ENCODE results near the gene C1orf167.

The C1orf167 gene

DNA sequence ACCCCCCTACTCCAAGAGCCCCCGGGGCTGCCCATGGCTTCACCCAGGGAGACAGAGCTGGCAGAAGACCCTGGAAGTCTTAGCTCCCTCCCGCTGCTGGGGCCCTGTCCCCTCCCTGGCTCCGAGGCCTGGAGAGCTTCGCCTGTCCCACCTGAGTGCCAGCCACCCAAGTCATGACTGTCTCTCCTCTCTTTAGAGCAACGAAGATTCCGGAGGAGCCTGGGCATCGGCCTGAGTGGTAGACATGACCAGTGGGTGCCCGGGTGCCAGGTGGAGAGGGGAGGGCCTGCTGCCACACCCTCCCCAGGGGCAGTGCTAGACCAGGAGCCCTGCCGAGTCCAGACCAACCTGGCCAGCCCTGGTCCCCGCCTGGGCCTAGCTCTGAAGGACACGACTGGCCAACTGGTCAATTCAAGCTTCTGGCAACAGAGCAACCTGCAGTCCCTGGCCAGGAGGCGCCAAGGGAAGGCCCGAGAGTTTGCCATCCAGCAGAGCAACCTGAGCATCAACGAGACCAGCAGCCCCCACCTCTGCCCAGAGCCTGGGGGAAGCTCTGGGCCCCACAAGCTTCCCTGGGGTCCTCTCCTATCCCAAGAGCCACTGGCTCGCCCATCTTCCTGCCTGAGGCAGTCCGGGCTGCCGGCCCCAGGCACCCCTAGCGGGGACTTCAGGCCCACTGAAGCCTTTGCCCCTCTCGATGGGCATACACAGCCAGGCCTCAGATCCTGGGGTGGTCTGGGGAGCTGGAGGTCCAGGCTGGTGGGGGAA, 3.9 kb downstream of the C1orf167 start:
- TF ChIP-seq, protein P1, sequence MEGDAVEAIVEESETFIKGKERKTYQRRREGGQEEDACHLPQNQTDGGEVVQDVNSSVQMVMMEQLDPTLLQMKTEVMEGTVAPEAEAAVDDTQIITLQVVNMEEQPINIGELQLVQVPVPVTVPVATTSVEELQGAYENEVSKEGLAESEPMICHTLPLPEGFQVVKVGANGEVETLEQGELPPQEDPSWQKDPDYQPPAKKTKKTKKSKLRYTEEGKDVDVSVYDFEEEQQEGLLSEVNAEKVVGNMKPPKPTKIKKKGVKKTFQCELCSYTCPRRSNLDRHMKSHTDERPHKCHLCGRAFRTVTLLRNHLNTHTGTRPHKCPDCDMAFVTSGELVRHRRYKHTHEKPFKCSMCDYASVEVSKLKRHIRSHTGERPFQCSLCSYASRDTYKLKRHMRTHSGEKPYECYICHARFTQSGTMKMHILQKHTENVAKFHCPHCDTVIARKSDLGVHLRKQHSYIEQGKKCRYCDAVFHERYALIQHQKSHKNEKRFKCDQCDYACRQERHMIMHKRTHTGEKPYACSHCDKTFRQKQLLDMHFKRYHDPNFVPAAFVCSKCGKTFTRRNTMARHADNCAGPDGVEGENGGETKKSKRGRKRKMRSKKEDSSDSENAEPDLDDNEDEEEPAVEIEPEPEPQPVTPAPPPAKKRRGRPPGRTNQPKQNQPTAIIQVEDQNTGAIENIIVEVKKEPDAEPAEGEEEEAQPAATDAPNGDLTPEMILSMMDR (conservative IDR thresholded peaks at IDR 0.05; ENCODE audit: low read depth, low read length): no peak
- H2AFZ ChIP-seq (ENCODE audit: low read depth): no peak overlapping the region
- peaks cover 68% of the 10 kb centered on the region for H3K27me3 ChIP-seq (ENCODE audit: insufficient read depth, low read depth)
- H3K4me1 ChIP-seq (ENCODE audit: low read depth, poor library complexity, severe bottlenecking): no peaks in the 10 kb centered on the region
- H3K27ac ChIP-seq: no peak overlapping the region
- H4K20me1 ChIP-seq (ENCODE audit: insufficient read depth): no peaks in the 10 kb centered on the region
- no peaks in the 10 kb centered on the region for H3K36me3 ChIP-seq (ENCODE audit: insufficient read depth)
- no peak overlapping the region for H3K9ac ChIP-seq
- no peak overlapping the region for H3K4me2 ChIP-seq
- H3K4me3 ChIP-seq (IDR thresholded peaks at IDR 0.05; ENCODE audit: insufficient read depth, low read depth, low read length): no peak overlapping the region
- H3K79me2 ChIP-seq (ENCODE audit: insufficient read depth, low read depth): no peaks in the 10 kb centered on the region

DNA sequence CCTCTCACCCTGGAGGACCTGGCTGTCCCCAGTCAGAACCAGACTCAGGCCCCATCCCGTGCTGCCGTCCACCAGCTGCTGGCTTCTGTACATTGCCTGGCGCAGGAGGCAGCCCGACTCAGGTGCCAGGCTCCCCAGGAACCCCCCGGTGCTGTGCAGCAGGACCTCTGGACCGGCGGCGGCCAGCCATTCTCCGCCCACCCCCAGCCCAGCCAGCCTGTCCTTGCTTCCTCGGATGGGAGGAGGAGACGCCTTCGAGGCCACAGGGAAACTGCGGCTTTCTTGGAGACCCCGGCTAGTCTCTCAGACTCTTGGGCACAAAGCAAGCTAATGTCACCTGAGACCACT, 4.4 kb downstream of the C1orf167 start:
- no peak overlapping the region for H3K9ac ChIP-seq
- H3K4me3 ChIP-seq (IDR thresholded peaks at IDR 0.05; ENCODE audit: insufficient read depth, low read depth, low read length): no peak overlapping the region
- H3K79me2 ChIP-seq (ENCODE audit: insufficient read depth, low read depth): no peaks in the 10 kb centered on the region
- TF ChIP-seq, protein P1 (conservative IDR thresholded peaks at IDR 0.05; ENCODE audit: low read depth, low read length): no peak
- H2AFZ ChIP-seq (ENCODE audit: low read depth): no peak overlapping the region
- H3K36me3 ChIP-seq (ENCODE audit: insufficient read depth): no peaks in the 10 kb centered on the region
- peaks cover 66% of the 10 kb centered on the region for H3K27me3 ChIP-seq (ENCODE audit: insufficient read depth, low read depth)
- no peaks in the 10 kb centered on the region for H4K20me1 ChIP-seq (ENCODE audit: insufficient read depth)
- no peaks in the 10 kb centered on the region for H3K4me1 ChIP-seq (ENCODE audit: low read depth, poor library complexity, severe bottlenecking)
- no peak overlapping the region for H3K27ac ChIP-seq
- H3K4me2 ChIP-seq: no peak overlapping the region

DNA sequence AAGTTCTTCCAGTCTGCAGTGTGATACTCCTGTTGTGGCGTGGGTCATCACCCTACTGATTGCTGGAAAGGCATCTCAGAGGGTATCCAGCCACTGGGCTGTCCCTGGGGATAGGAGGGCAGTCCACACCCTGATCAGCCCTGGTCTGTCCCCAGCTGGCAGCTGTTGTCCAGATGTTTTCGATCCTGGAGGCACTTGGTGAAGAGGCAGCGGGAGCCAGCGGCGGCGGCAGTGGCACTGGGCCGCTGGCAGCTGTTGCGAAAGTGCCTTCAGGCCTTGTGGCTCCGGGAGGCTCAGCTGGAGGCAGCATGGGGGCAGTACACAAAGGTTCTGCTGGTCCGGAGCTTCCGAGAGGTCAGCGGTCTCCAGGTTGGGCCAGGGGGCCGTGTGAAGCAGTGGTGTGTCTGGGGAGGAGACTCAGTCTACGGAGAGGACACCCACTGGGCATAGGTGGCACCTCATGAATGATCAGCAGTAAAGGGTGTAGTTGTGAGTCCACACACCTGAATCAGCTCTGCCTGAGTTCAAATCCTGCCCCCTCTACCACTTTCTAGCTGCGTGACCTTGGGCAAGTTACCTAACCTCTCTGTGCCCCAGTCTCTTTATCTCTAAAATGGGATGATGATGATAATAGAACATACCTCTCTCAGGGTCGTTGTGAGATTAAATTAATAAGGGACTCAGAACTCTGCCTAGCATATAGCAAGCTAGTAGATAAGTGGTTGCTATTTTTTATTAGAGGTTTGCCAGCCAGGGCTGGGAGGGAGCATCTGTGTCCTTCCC, 6.1 kb downstream of the C1orf167 start:
- no peaks in the 10 kb centered on the region for H3K79me2 ChIP-seq (ENCODE audit: insufficient read depth, low read depth)
- no peaks in the 10 kb centered on the region for H3K4me1 ChIP-seq (ENCODE audit: low read depth, poor library complexity, severe bottlenecking)
- no peaks in the 10 kb centered on the region for H4K20me1 ChIP-seq (ENCODE audit: insufficient read depth)
- H3K4me2 ChIP-seq: no peak overlapping the region
- TF ChIP-seq, protein P1 (conservative IDR thresholded peaks at IDR 0.05; ENCODE audit: low read depth, low read length): no peak
- H2AFZ ChIP-seq (ENCODE audit: low read depth): no peak overlapping the region
- no peak overlapping the region for H3K27ac ChIP-seq
- no peak overlapping the region for H3K4me3 ChIP-seq (IDR thresholded peaks at IDR 0.05; ENCODE audit: insufficient read depth, low read depth, low read length)
- no peaks in the 10 kb centered on the region for H3K36me3 ChIP-seq (ENCODE audit: insufficient read depth)
- H3K9ac ChIP-seq: no peak overlapping the region
- peaks cover 53% of the 10 kb centered on the region for H3K27me3 ChIP-seq (ENCODE audit: insufficient read depth, low read depth)

DNA sequence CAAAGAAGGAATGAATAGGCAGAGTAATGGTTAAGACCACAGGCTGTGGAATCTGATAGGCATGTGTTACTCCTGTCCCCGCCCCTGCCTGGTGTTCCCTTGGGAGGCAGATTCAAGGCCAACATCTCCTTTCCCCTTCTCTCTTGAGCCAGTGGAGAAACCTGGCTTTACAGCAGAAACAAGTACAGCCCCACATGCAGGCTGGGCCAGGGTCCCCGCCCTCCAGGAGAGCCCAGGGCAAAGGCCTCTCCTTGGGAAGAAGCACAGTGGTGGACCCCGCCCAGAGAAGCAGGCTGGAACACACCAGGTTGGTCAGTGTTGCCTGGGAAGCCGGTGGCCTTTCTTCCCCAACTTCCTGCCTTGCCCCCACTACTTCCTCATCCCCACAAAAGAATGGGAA, 6.8 kb downstream of the C1orf167 start:
- Histone ChIP-seq H3K79me2 (ENCODE audit: insufficient read depth, low read depth) (no peaks in the 10 kb centered on the region), H2AFZ (ENCODE audit: low read depth) (no peak overlapping the region), H3K27ac (no peak overlapping the region), H3K9ac (no peak overlapping the region), H3K36me3 (ENCODE audit: insufficient read depth) (no peaks in the 10 kb centered on the region), H3K4me2 (no peak overlapping the region), H3K4me1 (ENCODE audit: low read depth, poor library complexity, severe bottlenecking) (no peaks in the 10 kb centered on the region), H4K20me1 (ENCODE audit: insufficient read depth) (no peaks in the 10 kb centered on the region), H3K27me3 (ENCODE audit: insufficient read depth, low read depth) (peaks cover 47% of the 10 kb centered on the region), H3K4me3 (IDR thresholded peaks at IDR 0.05; ENCODE audit: insufficient read depth, low read depth, low read length) (no peak overlapping the region)
- TF ChIP-seq, protein P1 (conservative IDR thresholded peaks at IDR 0.05; ENCODE audit: low read depth, low read length): no peak

All from KMS-11 (cell line).